CD14-positive monocyte (primary cell): ENCODE data around the gene LRRC25. TPM values are rescaled to one million over a fixed set of nuclear protein-coding genes. Genes with fewer than 3 reads are reported as not detected.

Experiments used
- DNase-seq, 3 donors: peaks; one replicate each; pipeline ENCODE4 v3.0.0-alpha.2; 2011 to 2022
- H2AFZ ChIP-seq: 2 replicates; pipeline ENCODE4 v1.6.0; 2012; ENCODE audit warnings: mild to moderate bottlenecking, low read depth, low read length, inconsistent platforms; ENCODE audit not compliant: insufficient read depth, poor library complexity, severe bottlenecking
- H3K27ac ChIP-seq, 2 donors: 1 replicate in 1 of 2; 2 replicates in 1 of 2; pipeline ENCODE4 v1.5.1; 2012 to 2013; ENCODE audit warnings: low read length in 2 of 2, control low read depth in 1 of 2, inconsistent platforms in 1 of 2, low read depth in 1 of 2, mild to moderate bottlenecking in 1 of 2
- H3K27me3 ChIP-seq, 2 donors: one replicate each; pipeline versions ENCODE4 v1.6.0 to v1.6.1; 2011 to 2013; ENCODE audit warnings: low read length in 2 of 2; ENCODE audit not compliant: control insufficient read depth in 2 of 2, insufficient read depth in 2 of 2
- H3K36me3 ChIP-seq, 2 donors: replicated peaks in 1 of 2; 1 replicate in 1 of 2; 2 replicates in 1 of 2; pipeline versions ENCODE4 v1.5.1 to v1.6.1; 2012 to 2013; ENCODE audit warnings: low read length in 2 of 2, control low read depth in 1 of 2, inconsistent platforms in 1 of 2, mild to moderate bottlenecking in 1 of 2; ENCODE audit not compliant: insufficient read depth in 2 of 2, control insufficient read depth in 1 of 2
- H3K4me1 ChIP-seq, 2 donors: 1 replicate in 1 of 2; 2 replicates in 1 of 2; pipeline versions ENCODE4 v1.5.1 to v1.6.1; 2012 to 2013; ENCODE audit warnings: low read length in 2 of 2, control low read depth in 1 of 2, inconsistent platforms in 1 of 2, mild to moderate bottlenecking in 1 of 2, moderate library complexity in 1 of 2; ENCODE audit not compliant: insufficient read depth in 2 of 2, control insufficient read depth in 1 of 2
- H3K4me2 ChIP-seq: replicated peaks from 2 replicates; pipeline ENCODE3; 2012; ENCODE audit warnings: low read length, moderate library complexity, mild to moderate bottlenecking; ENCODE audit not compliant: poor library complexity, severe bottlenecking; ENCODE audit errors: extremely low read depth
- H3K4me3 ChIP-seq, 3 experiments: fragments of 200-600 bp in 1 of 3; sonication (generic) in 1 of 3; replicated peaks in 1 of 3; 1 replicate in 2 of 3; 2 replicates in 1 of 3; pipeline ENCODE4 v1.5.1; 2011 to 2013; ENCODE audit warnings: low read length in 3 of 3, mild to moderate bottlenecking in 3 of 3, control low read depth in 2 of 3, low read depth in 2 of 3, inconsistent platforms in 1 of 3, moderate library complexity in 1 of 3
- H3K79me2 ChIP-seq: 2 replicates; pipeline ENCODE4 v1.6.0; 2012; ENCODE audit warnings: mild to moderate bottlenecking, control low read depth, inconsistent platforms, low read length, moderate library complexity; ENCODE audit not compliant: insufficient read depth
- H3K9ac ChIP-seq: 2 replicates; pipeline ENCODE4 v1.6.0; 2017; ENCODE audit warnings: low read length, mild to moderate bottlenecking; ENCODE audit not compliant: insufficient read depth, poor library complexity, severe bottlenecking
- H3K9me3 ChIP-seq, 2 donors: replicated peaks in 1 of 2; 1 replicate in 1 of 2; 2 replicates in 1 of 2; pipeline versions ENCODE4 v1.5.1 to v1.6.1; 2012 to 2013; ENCODE audit warnings: low read length in 2 of 2, control low read depth in 1 of 2; ENCODE audit not compliant: control insufficient read depth in 1 of 2, insufficient read depth in 1 of 2
- H4K20me1 ChIP-seq: 2 replicates; pipeline ENCODE4 v1.6.0; 2012; ENCODE audit warnings: mild to moderate bottlenecking, low read length, control low read depth, moderate library complexity; ENCODE audit not compliant: insufficient read depth
- H3K27ac Mint-ChIP-seq, 7 donors: one replicate each; pipeline ENCODE4 v1.8.0; 2020; ENCODE audit warnings: mild to moderate bottlenecking in 7 of 7, mixed read lengths in 7 of 7, moderate library complexity in 6 of 7, inconsistent platforms in 2 of 7
- H3K27me3 Mint-ChIP-seq, 3 donors: one replicate each; pipeline ENCODE4 v1.8.0; 2021 to 2022; ENCODE audit warnings: low read depth in 3 of 3, mild to moderate bottlenecking in 3 of 3, mixed read lengths in 3 of 3, moderate library complexity in 3 of 3, inconsistent platforms in 1 of 3
- H3K36me3 Mint-ChIP-seq, 2 donors: one replicate each; pipeline ENCODE4 v1.8.0; 2020; ENCODE audit warnings: mixed read lengths in 2 of 2, inconsistent platforms in 1 of 2, mild to moderate bottlenecking in 1 of 2
- H3K4me1 Mint-ChIP-seq: one replicate; pipeline ENCODE4 v1.8.0; 2020; ENCODE audit warnings: mild to moderate bottlenecking, mixed read lengths
- H3K4me3 Mint-ChIP-seq, 2 donors: one replicate each; pipeline ENCODE4 v1.8.0; 2020; ENCODE audit warnings: mild to moderate bottlenecking in 2 of 2, mixed read lengths in 2 of 2, moderate library complexity in 1 of 2
- H3K9me3 Mint-ChIP-seq, 7 donors: one replicate each; pipeline ENCODE4 v1.8.0; 2020 to 2022; ENCODE audit warnings: mixed read lengths in 7 of 7, mild to moderate bottlenecking in 6 of 7, moderate library complexity in 6 of 7, inconsistent platforms in 2 of 7
- CTCF ChIP-seq: fragments of 200-600 bp; IDR thresholded peaks from one replicate; pipeline ENCODE4 v1.8.0; 2022; ENCODE audit warnings: antibody characterized with exemption, mild to moderate bottlenecking
- WGBS: methylation state at CpG from one replicate; pipeline ENCODE4 v1.1.5; 2013; ENCODE audit warnings: missing lambda C conversion rate; ENCODE audit not compliant: insufficient coverage; 5-methylcytosine and 5-hydroxymethylcytosine counted together
- intact Hi-C, 2 donors: fragments of 100-400 bp; cut with micrococcal nuclease; formaldehyde crosslinking; loops; one replicate each; pipeline versions ENCODE4 v1.15.0 to v1.15.1; 2023
- polyA plus RNA-seq, 3 donors: library from polyadenylated mRNA; depleted of rRNA in 1 of 3; unstranded in 2 of 3; stranded (reverse) in 1 of 3; fragments of 300-500 nt in 2 of 3; fragments of >200 nt in 1 of 3; fragmentation: Illumina TruSeq in 2 of 3; gene quantifications; 1 replicate in 2 of 3; 2 replicates in 1 of 3; pipeline ENCODE4 v1.2.3, GENCODE V29; 2012 to 2021

The LRRC25 gene
- polyA plus RNA-seq, 3 donors, result 173 to 581 (median 416) TPM

- intact Hi-C loops, result loop anchor here in 1 of 2 donors (1.0 to 5.0 kb wide), 3 partner anchors 7 to 222 kb away; partner anchors contain the start of genes IFI30 and SSBP4
- 6% methylated on average over 7 of the region's 7 CpGs for WGBS
- Histone ChIP-seq H3K36me3 (peaks cover 46 to 64% of the 10 kb centered on the region in 2 donors), H3K4me1 (peaks cover 79 to 95% of the 10 kb centered on the region in 2 donors), H3K4me3 (peak overlapping the region; percentile 57 to 100 (median 97)), H3K27ac (peak overlapping the region; percentile 96 to 97), H3K9me3 (no peaks in the 10 kb centered on the region), H3K27me3 (no peaks in the 10 kb centered on the region), H2AFZ (peak overlapping the region; percentile 18), H4K20me1 (peaks cover 72% of the 10 kb centered on the region), H3K4me2 (peak overlapping the region; percentile 98), H3K9ac (peak overlapping the region; percentile 83), H3K79me2 (peaks cover 98% of the 10 kb centered on the region)
- H3K36me3 Mint-ChIP-seq, result peaks cover 60 to 78% of the 10 kb centered on the region in 2 donors
- peaks cover 0 to 4% (median 3%) of the 10 kb centered on the region in 3 donors for H3K27me3 Mint-ChIP-seq
- H3K4me1 Mint-ChIP-seq, result peaks cover 69% of the 10 kb centered on the region
- peaks cover 0 to 3% (median 0%) of the 10 kb centered on the region in 7 donors for H3K9me3 Mint-ChIP-seq
- peak overlapping the region; percentile 95 to 99 (median 98) for H3K27ac Mint-ChIP-seq
- peak overlapping the region; percentile 96 to 98 for H3K4me3 Mint-ChIP-seq
- peak; percentile 83 to 90 (median 83) for DNase-seq
- no peak for TF ChIP-seq CTCF
Measured at GRCh38 chr19:18393836-18394235, 3.6 kb downstream of the LRRC25 start.

DNA sequence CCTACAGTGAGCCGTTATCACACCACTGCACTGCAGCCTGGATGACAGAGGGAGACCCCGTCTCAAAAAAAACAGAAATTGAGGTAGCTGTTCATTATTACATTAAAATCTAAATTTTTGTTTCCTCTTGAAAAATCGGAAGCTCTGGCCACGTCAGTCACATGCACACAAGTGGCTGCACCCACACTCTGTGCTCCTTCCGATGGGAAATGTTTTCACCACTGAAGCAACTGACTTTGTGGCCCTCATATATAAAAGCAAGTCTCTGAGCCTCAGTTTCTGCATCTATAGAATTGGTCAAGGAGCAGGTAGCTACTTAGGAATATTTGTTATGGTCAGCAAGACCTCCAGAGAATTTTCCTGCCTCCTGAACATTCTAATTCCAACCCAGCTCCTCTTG, 4.5 kb downstream of the LRRC25 start:
- Histone ChIP-seq H3K27ac (peak overlapping the region; percentile 96 to 97), H3K4me3 (peak overlapping the region; percentile 57 to 100 (median 97)), H3K9ac (peak overlapping the region; percentile 83), H3K27me3 (no peaks in the 10 kb centered on the region), H2AFZ (no peak overlapping the region), H4K20me1 (peaks cover 76% of the 10 kb centered on the region), H3K4me1 (peaks cover 77 to 94% of the 10 kb centered on the region in 2 donors), H3K4me2 (peak overlapping the region; percentile 98), H3K79me2 (peaks cover 91% of the 10 kb centered on the region), H3K9me3 (no peaks in the 10 kb centered on the region), H3K36me3 (peaks cover 46 to 64% of the 10 kb centered on the region in 2 donors)
- intact Hi-C loops, result loop anchor here in 1 of 2 donors (1.0 to 5.0 kb wide), 3 partner anchors 8 to 221 kb away; partner anchors contain the start of genes IFI30 and SSBP4
- peaks cover 63% of the 10 kb centered on the region for H3K4me1 Mint-ChIP-seq
- WGBS, result 0% methylated on average over 1 of the region's 5 CpGs
- no peak for TF ChIP-seq CTCF
- peaks cover 60 to 78% of the 10 kb centered on the region in 2 donors for H3K36me3 Mint-ChIP-seq
- DNase-seq, result peak; percentile 55 to 65 (median 61)
- H3K4me3 Mint-ChIP-seq, result peak overlapping the region; percentile 96 to 98
- H3K9me3 Mint-ChIP-seq, result peaks cover 0 to 3% (median under 1%) of the 10 kb centered on the region in 7 donors
- H3K27ac Mint-ChIP-seq, result peak overlapping the region; percentile 95 to 99 (median 98)
- peaks cover 0 to 4% (median 3%) of the 10 kb centered on the region in 3 donors for H3K27me3 Mint-ChIP-seq
